HepG2 (cell line): ENCODE data around the gene SYTL3. TPM values are rescaled to one million over a fixed set of nuclear protein-coding genes. Genes with fewer than 3 reads are reported as not detected.

Source experiments
- ESRRA ChIP-seq: sonication (generic); formaldehyde crosslinking; IDR thresholded peaks from 2 replicates; pipeline ENCODE4 v1.5.1; 2020; ENCODE audit warnings: mild to moderate bottlenecking, low read depth, missing genetic modification reagents
- GATAD2A ChIP-seq: IDR thresholded peaks from 2 replicates; pipeline ENCODE4 v1.6.1; 2016
- HDAC1 ChIP-seq: sonication (generic); formaldehyde crosslinking; IDR thresholded peaks from 2 replicates; pipeline ENCODE4 v1.5.1; 2020; ENCODE audit warnings: mild to moderate bottlenecking, missing genetic modification reagents
- MTA1 ChIP-seq: sonication (generic); formaldehyde crosslinking; IDR thresholded peaks from 2 replicates; pipeline ENCODE4 v1.4.0; 2020; ENCODE audit warnings: missing genetic modification reagents, mild to moderate bottlenecking, borderline replicate concordance
- MYNN ChIP-seq: sonication (generic); formaldehyde crosslinking; IDR thresholded peaks from 2 replicates; pipeline ENCODE4 v1.4.0; 2020; ENCODE audit warnings: mild to moderate bottlenecking, low read depth, missing genetic modification reagents
- NONO ChIP-seq, 2 experiments: fragments of 450-650 bp in 1 of 2; sonication (generic) in 1 of 2; formaldehyde crosslinking in 1 of 2; IDR thresholded peaks in 1 of 2; conservative IDR thresholded peaks in 1 of 2; 2 replicates each; pipeline versions ENCODE4 v1.6.1 to v1.8.0; 2017 to 2022; ENCODE audit warnings: mild to moderate bottlenecking in 1 of 2, missing genetic modification reagents in 1 of 2, moderate library complexity in 1 of 2
- POGZ ChIP-seq: sonication (generic); formaldehyde crosslinking; IDR thresholded peaks from 2 replicates; pipeline ENCODE4 v1.4.0; 2020; ENCODE audit warnings: mild to moderate bottlenecking, missing genetic modification reagents
- REPIN1 ChIP-seq: sonication (generic); formaldehyde crosslinking; IDR thresholded peaks from 2 replicates; pipeline ENCODE4 v1.8.0; 2022; ENCODE audit warnings: missing genetic modification reagents, low read depth, mild to moderate bottlenecking, borderline replicate concordance
- SALL2 ChIP-seq: sonication (generic); formaldehyde crosslinking; IDR thresholded peaks from 2 replicates; pipeline ENCODE4 v1.8.1; 2023; ENCODE audit warnings: mild to moderate bottlenecking, missing genetic modification reagents, inconsistent platforms
- SOX13 ChIP-seq, 3 experiments: fragments of 450-650 bp in 1 of 3; sonication (generic) in 1 of 3; formaldehyde crosslinking in 1 of 3; IDR thresholded peaks in 2 of 3; conservative IDR thresholded peaks in 1 of 3; 2 replicates each; pipeline versions ENCODE4 v1.5.0 to v1.6.1; 2016 to 2020; ENCODE audit warnings: antibody characterized with exemption in 1 of 3, mild to moderate bottlenecking in 1 of 3, missing compliant biosample characterization in 1 of 3, missing genetic modification reagents in 1 of 3, moderate library complexity in 1 of 3
- SOX6 ChIP-seq, 2 experiments: fragments of 450-650 bp in 1 of 2; sonication (generic) in 1 of 2; formaldehyde crosslinking in 1 of 2; IDR thresholded peaks; 2 replicates each; pipeline versions ENCODE4 v1.4.0 to v1.6.1; 2017 to 2020; ENCODE audit warnings: antibody characterized with exemption in 1 of 2, mild to moderate bottlenecking in 1 of 2, missing genetic modification reagents in 1 of 2
- TARDBP ChIP-seq: sonication (generic); formaldehyde crosslinking; IDR thresholded peaks from 2 replicates; pipeline ENCODE4 v1.8.0; 2022; ENCODE audit warnings: mild to moderate bottlenecking, missing genetic modification reagents
- TCF7 ChIP-seq: sonication (generic); IDR thresholded peaks from 2 replicates; pipeline ENCODE4 v1.6.1; 2016; ENCODE audit warnings: antibody characterized with exemption, low read depth
- ZBTB7B ChIP-seq: sonication (generic); formaldehyde crosslinking; IDR thresholded peaks from 2 replicates; pipeline ENCODE4 v1.4.0; 2020; ENCODE audit warnings: missing genetic modification reagents
- ZNF205 ChIP-seq: IDR thresholded peaks from 2 replicates; pipeline ENCODE4 v1.6.1; 2018; ENCODE audit warnings: missing biosample characterization, missing genetic modification reagents
- ZNF232 ChIP-seq: sonication (generic); formaldehyde crosslinking; IDR thresholded peaks from 2 replicates; pipeline ENCODE4 v1.4.0; 2020; ENCODE audit warnings: missing genetic modification reagents, borderline replicate concordance
- ZNF570 ChIP-seq: sonication (generic); formaldehyde crosslinking; IDR thresholded peaks from 2 replicates; pipeline ENCODE4 v1.4.0; 2020; ENCODE audit warnings: mild to moderate bottlenecking, missing genetic modification reagents, borderline replicate concordance
- ZNF607 ChIP-seq: sonication (generic); formaldehyde crosslinking; IDR thresholded peaks from 2 replicates; pipeline ENCODE4 v1.5.1; 2020; ENCODE audit warnings: missing genetic modification reagents, mild to moderate bottlenecking, borderline replicate concordance
- polyA plus RNA-seq, 8 experiments: library from polyadenylated mRNA; depleted of rRNA in 3 of 8; stranded (reverse) in 7 of 8; unstranded in 1 of 8; fragments of >200 nt; fragmentation: Illumina TruSeq in 4 of 8; extraction: Trizol in 4 of 8; gene quantifications; 2 replicates each; pipeline versions ENCODE4 v1.2.1 to v1.2.3, GENCODE V29; 2011 to 2016; ENCODE audit warnings: low read depth in 4 of 8, missing spikeins in 1 of 8, mixed read lengths in 1 of 8; ENCODE audit not compliant: insufficient read depth in 1 of 8
- total RNA-seq, 5 experiments: library from RNA; depleted of rRNA; stranded (reverse); fragments of >200 nt; fragmentation: Illumina TruSeq; extraction: Trizol; gene quantifications; 2 replicates each; pipeline ENCODE4 v1.2.3, GENCODE V29; 2016; ENCODE audit warnings: low read depth in 1 of 5
- TF ChIP-seq, protein P1 (sequence below): sonication (generic); formaldehyde crosslinking; IDR thresholded peaks from 2 replicates; pipeline ENCODE4 v1.5.1; 2020; ENCODE audit warnings: mild to moderate bottlenecking, missing genetic modification reagents
- TF ChIP-seq, protein P2 (sequence below): sonication (generic); formaldehyde crosslinking; IDR thresholded peaks from 2 replicates; pipeline ENCODE4 v1.4.0; 2020; ENCODE audit warnings: mild to moderate bottlenecking, missing genetic modification reagents, borderline replicate concordance

SYTL3 gene
- total and polyA plus RNA-seq, 2 of the 13 experiments (the other 11 are each of a cell fraction or from before 2014, with no cell fraction given): 0.11 to 0.28 TPM

DNA sequence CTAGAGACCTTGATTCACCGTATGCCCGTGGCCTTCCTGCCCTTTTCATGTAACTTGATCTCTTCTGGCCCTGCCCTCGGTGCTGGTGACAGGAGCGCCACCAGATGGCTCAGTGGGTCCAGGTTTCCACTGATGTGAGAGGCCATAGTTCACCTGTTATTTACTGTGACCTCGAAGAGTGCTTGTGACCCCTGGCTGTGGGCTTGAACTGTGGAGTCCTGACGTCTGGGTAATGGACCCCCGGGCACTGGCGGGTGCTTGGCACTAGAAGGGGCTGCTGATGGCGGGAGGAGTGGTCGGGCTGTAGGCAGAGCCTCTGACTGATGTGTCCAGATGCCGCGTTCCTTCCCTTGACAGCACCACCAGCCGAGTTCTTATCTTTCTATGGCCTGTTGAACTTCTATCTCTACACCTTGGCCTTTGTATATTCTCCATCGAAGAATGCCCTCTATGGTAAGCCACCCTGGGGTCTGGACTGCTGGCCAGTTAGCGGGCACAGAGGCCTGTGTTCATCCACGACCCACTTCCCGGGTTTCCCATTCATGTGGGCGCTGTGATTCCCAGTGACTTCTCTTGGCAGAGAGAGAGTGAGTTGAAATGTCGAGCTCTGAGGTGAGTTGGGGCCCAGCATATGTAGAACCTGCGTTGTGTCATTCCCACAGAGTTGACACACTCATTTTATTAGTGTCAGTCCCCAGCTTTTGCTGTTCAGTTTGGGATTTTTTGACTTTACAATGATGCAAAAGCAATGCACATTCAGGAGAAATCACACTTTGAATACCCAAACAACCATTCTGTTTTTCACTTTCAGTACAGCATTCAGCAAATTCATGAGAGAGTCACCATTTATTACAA, 20.3 kb upstream of the SYTL3 start (continued):
- peak; percentile 73 for TF ChIP-seq ZBTB7B (CRISPR knock-in tag)
- TF ChIP-seq TCF7: no peak
- TF ChIP-seq ZNF607 (CRISPR knock-in tag): no peak
- TF ChIP-seq ZNF232 (CRISPR knock-in tag): peak; percentile 23; the same call in 1 of the 2 replicates
- TF ChIP-seq POGZ: peak; percentile 84
- TF ChIP-seq SALL2 (CRISPR knock-in tag): no peak
- no peak for TF ChIP-seq NONO (IDR thresholded peaks at IDR 0.05)
- peak; percentile 69 for TF ChIP-seq NONO (CRISPR knock-in tag; conservative IDR thresholded peaks at IDR 0.05)
- TF ChIP-seq GATAD2A (CRISPR knock-in tag): peak; percentile 75
- TF ChIP-seq MYNN (CRISPR knock-in tag): 0 out of 2 replicates have a peak, but pooled peaks have one; percentile 43
- 0 out of 2 replicates have a peak, but pooled peaks have one; percentile 27 for TF ChIP-seq ZNF205 (CRISPR knock-in tag)
- TF ChIP-seq TARDBP (CRISPR knock-in tag): peak; percentile 23; the same call in 1 of the 2 replicates
- TF ChIP-seq HDAC1: peak; percentile 66
- TF ChIP-seq SOX13 (IDR thresholded peaks at IDR 0.05): no peak
- TF ChIP-seq SOX13 (CRISPR knock-in tag; conservative IDR thresholded peaks at IDR 0.05 in 1 of 2, IDR thresholded peaks at IDR 0.05 in 1 of 2): peak in 1 of 2 experiments; percentile 33; a peak in 1 of 4 replicates
- TF ChIP-seq, protein P1, sequence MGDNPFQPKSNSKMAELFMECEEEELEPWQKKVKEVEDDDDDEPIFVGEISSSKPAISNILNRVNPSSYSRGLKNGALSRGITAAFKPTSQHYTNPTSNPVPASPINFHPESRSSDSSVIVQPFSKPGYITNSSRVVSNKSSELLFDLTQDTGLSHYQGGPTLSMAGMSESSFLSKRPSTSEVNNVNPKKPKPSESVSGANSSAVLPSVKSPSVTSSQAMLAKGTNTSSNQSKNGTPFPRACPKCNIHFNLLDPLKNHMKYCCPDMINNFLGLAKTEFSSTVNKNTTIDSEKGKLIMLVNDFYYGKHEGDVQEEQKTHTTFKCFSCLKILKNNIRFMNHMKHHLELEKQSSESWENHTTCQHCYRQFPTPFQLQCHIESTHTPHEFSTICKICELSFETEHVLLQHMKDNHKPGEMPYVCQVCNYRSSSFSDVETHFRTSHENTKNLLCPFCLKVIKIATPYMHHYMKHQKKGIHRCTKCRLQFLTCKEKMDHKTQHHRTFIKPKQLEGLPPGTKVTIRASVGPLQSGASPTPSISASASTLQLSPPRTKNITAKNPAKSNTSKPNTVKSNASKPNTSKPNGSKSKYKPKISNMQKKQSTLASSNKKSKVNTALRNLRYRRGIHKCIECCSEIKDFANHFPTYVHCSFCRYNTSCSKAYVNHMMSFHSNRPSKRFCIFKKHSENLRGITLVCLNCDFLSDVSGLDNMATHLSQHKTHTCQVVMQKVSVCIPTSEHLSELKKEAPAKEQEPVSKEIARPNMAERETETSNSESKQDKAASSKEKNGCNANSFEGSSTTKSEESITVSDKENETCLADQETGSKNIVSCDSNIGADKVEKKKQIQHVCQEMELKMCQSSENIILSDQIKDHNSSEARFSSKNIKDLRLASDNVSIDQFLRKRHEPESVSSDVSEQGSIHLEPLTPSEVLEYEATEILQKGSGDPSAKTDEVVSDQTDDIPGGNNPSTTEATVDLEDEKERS (CRISPR knock-in tag): 0 out of 2 replicates have a peak, but pooled peaks have one; percentile 30
- peak; percentile 39; the same call in 1 of the 2 replicates for TF ChIP-seq REPIN1 (CRISPR knock-in tag)
- peak; percentile 82 for TF ChIP-seq ESRRA (CRISPR knock-in tag)
- TF ChIP-seq ZNF570 (CRISPR knock-in tag): no peak
- TF ChIP-seq MTA1: peak; percentile 70; the same call in 1 of the 2 replicates
- TF ChIP-seq, protein P2, sequence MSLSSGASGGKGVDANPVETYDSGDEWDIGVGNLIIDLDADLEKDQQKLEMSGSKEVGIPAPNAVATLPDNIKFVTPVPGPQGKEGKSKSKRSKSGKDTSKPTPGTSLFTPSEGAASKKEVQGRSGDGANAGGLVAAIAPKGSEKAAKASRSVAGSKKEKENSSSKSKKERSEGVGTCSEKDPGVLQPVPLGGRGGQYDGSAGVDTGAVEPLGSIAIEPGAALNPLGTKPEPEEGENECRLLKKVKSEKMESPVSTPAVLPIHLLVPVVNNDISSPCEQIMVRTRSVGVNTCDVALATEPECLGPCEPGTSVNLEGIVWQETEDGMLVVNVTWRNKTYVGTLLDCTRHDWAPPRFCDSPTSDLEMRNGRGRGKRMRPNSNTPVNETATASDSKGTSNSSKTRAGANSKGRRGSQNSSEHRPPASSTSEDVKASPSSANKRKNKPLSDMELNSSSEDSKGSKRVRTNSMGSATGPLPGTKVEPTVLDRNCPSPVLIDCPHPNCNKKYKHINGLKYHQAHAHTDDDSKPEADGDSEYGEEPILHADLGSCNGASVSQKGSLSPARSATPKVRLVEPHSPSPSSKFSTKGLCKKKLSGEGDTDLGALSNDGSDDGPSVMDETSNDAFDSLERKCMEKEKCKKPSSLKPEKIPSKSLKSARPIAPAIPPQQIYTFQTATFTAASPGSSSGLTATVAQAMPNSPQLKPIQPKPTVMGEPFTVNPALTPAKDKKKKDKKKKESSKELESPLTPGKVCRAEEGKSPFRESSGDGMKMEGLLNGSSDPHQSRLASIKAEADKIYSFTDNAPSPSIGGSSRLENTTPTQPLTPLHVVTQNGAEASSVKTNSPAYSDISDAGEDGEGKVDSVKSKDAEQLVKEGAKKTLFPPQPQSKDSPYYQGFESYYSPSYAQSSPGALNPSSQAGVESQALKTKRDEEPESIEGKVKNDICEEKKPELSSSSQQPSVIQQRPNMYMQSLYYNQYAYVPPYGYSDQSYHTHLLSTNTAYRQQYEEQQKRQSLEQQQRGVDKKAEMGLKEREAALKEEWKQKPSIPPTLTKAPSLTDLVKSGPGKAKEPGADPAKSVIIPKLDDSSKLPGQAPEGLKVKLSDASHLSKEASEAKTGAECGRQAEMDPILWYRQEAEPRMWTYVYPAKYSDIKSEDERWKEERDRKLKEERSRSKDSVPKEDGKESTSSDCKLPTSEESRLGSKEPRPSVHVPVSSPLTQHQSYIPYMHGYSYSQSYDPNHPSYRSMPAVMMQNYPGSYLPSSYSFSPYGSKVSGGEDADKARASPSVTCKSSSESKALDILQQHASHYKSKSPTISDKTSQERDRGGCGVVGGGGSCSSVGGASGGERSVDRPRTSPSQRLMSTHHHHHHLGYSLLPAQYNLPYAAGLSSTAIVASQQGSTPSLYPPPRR (CRISPR knock-in tag): peak; percentile 19; the same call in 1 of the 2 replicates
- TF ChIP-seq SOX6 (IDR thresholded peaks at IDR 0.05): no peak
- TF ChIP-seq SOX6 (CRISPR knock-in tag; IDR thresholded peaks at IDR 0.05): peak; percentile 61
